ENCODE results near the gene DDX59.

Gene DDX59

GRCh38 chr1:200653022-200653462 is 16.7 kb downstream of the DDX59 start:
- peak; percentile 39 for DNase-seq (ENCODE audit: extremely low spot score)
- ChIA-PET CTCF (interaction anchor here (1.0 to 1.1 kb wide), 2 partner anchors 13 to 19 kb away, joined by 3 read pairs; no protein-coding TSS in a partner anchor), POLR2A (no interaction called here)

DNA sequence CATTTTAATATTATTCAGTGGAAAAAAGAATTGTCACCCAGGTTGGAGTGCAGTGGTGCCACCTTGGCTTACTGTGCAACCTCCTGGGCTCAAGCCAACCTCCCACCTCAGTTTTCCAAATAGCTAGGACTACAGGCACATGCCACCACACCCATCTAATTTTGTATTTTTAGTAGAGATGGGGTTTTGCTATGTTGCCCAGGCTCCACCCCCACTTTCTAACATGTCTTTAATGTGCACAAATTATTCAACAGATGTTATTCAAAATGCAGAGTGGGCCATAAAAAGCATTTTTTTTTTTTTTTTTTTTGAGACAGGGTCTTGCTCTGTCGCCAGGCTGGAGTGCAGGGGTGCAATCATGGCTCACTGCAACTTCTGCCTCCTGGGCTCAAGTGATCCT is 17.3 kb downstream of the DDX59 start:
- TF ChIP-seq, protein P1, sequence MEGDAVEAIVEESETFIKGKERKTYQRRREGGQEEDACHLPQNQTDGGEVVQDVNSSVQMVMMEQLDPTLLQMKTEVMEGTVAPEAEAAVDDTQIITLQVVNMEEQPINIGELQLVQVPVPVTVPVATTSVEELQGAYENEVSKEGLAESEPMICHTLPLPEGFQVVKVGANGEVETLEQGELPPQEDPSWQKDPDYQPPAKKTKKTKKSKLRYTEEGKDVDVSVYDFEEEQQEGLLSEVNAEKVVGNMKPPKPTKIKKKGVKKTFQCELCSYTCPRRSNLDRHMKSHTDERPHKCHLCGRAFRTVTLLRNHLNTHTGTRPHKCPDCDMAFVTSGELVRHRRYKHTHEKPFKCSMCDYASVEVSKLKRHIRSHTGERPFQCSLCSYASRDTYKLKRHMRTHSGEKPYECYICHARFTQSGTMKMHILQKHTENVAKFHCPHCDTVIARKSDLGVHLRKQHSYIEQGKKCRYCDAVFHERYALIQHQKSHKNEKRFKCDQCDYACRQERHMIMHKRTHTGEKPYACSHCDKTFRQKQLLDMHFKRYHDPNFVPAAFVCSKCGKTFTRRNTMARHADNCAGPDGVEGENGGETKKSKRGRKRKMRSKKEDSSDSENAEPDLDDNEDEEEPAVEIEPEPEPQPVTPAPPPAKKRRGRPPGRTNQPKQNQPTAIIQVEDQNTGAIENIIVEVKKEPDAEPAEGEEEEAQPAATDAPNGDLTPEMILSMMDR (IDR thresholded peaks at IDR 0.05; ENCODE audit: control extremely low read depth, extremely low read depth, low read depth, missing control alignments), result no peak
- ChIA-PET CTCF (interaction anchor here (1.1 to 1.7 kb wide), 2 partner anchors 12 to 30 kb away, joined by 3 to 5 read pairs; no protein-coding TSS in a partner anchor), POLR2A (no interaction called here)
- no peak for DNase-seq (ENCODE audit: extremely low spot score)

More at GRCh38 chr1:200653022-200653462, 16.7 kb downstream of the DDX59 start:
- TF ChIP-seq, protein P1 (IDR thresholded peaks at IDR 0.05; ENCODE audit: control extremely low read depth, extremely low read depth, low read depth, missing control alignments), result no peak

GRCh38 chr1:200646515-200646914 is 23.2 kb downstream of the DDX59 start:
- TF ChIP-seq, protein P1 (IDR thresholded peaks at IDR 0.05; ENCODE audit: control extremely low read depth, extremely low read depth, low read depth, missing control alignments), result no peak
- CTCF ChIA-PET, result no interaction called here
- DNase-seq (ENCODE audit: extremely low spot score), result no peak
- POLR2A ChIA-PET, result no interaction called here

- CTCF ChIA-PET, result interaction anchor here (1.3 to 1.7 kb wide), 2 partner anchors 10 to 22 kb away, joined by 3 to 4 read pairs; no protein-coding TSS in a partner anchor
Measured at GRCh38 chr1:200644021-200644420, 25.7 kb downstream of the DDX59 start.

GRCh38 chr1:200642481-200642880 is 27.2 kb downstream of the DDX59 start:
- TF ChIP-seq, protein P1 (IDR thresholded peaks at IDR 0.05; ENCODE audit: control extremely low read depth, extremely low read depth, low read depth, missing control alignments), result no peak
- CTCF ChIA-PET, result interaction anchor here (1.3 to 2.0 kb wide), 3 partner anchors 8 to 21 kb away, joined by 4 to 7 read pairs (median 5); no protein-coding TSS in a partner anchor

More at GRCh38 chr1:200644021-200644420, 25.7 kb downstream of the DDX59 start:
- TF ChIP-seq, protein P1 (IDR thresholded peaks at IDR 0.05; ENCODE audit: control extremely low read depth, extremely low read depth, low read depth, missing control alignments), result no peak
- DNase-seq (ENCODE audit: extremely low spot score), result no peak
- POLR2A ChIA-PET, result interaction anchor here (0.6 kb wide), 1 partner anchor 62 kb away, joined by 3 read pairs; no protein-coding TSS in a partner anchor

DNA sequence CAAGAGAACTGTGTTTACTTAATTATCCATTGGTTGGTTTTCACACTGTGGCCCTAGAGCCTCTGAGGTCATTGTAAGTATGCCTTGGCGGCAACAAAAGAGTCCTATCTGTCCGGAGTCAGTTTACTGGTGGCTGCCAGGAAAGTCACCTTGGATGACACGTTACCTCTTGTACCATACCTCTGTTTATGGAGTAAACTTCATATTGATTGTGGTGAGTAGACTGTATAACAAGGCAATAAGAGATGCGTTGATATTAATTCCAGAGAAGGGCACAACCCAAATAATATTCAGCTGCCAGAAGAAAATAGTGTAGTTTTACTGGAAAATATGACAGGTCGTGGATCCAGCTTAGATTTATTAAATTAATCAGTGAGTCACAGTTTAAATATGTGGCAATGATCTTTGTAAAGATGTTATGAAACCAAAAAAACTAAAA is 28.7 kb downstream of the DDX59 start:
- ChIA-PET POLR2A (no interaction called here), CTCF (interaction anchor here (0.9 to 2.4 kb wide), 4 partner anchors 12 to 82 kb away, joined by 3 to 5 read pairs (median 4); no protein-coding TSS in a partner anchor)
- no peak for DNase-seq (ENCODE audit: extremely low spot score)
- TF ChIP-seq, protein P1 (IDR thresholded peaks at IDR 0.05; ENCODE audit: control extremely low read depth, extremely low read depth, low read depth, missing control alignments), result no peak

More at GRCh38 chr1:200642481-200642880, 27.2 kb downstream of the DDX59 start:
- no peak for DNase-seq (ENCODE audit: extremely low spot score)
- POLR2A ChIA-PET, result no interaction called here
